ENCODE measurements around the gene RAB3A.
"Not testable (repeated sequence)": the region's sequence is repeated elsewhere in the genome, so short reads cannot be mapped to it uniquely, and the experiment has no call there.

RAB3A gene

DNA sequence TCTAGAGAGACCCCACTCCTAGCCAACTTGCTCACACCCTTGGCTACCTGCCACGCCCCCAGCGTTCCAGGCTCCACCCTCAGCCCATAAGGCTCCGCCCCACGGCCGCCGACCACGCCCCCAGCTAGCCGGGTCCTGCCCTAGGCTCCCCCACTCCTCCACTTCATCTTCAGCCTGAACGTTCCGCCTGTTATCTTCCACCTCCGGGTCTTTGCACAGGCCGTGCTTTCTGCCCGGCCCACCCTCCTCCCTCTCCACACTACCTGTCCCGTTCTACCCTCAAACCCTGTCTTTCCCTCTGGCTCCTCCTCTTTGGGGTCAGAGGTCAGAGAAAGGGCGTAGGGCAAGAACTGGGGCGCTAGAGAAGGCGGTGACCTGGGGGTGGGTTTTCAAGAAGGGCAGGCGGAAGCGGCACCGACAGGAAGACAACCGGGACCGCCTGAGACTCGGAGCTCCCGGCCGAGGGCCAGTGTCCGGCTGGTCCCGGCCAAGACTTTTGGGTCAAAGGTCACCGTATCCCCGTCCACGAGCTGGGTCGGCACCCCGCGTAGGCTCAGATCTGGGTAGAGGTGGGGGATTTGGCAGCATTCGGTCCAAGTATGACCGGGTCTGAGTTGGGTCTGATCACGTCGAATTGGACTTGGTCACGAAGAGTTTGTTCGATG, 20.1 kb upstream of the RAB3A start:
- no peak for DNase-seq (ENCODE audit: low read depth)

DNA sequence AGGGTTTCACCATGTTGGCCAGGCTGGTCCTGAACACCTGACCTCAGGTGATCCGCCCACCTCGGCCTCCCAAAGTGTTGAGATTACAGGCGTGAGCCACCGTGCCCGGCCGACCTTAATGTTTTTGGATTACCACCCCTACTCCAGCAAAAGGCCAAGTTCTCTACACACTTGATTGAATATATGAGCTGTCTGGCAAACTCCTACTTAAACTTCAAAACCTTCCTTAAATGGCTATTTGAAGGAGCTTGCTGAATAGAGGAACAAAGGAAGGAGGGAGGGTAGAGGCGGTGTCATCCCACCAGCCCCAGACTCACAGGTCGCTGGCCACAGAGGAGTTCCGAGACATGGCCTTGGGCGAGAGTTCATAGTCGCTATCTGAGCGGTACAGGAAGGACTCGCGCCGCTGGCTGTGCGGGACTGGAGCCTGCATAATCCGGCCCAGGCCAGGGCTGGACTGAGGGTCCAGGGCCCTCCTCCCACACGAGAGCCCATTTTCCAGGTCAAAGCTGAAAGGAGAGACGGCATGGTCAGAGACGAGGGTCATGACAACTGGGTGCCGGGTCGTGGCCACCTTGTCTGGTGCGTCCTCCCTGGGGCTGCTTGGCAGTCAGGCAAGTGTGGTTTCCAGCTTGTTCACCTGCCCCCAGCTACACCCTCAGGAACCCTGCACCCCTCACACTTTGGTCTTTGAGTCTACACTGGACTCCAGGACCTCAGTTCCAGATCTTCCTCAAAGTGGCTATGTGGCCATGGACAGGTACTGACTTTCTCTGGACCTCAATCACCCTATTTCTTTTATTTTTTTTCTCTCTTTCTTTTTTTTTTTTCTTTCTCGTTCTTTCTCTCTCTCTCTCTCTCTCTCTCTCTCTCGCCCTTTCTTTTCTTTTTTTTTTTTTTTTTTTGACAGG, 18.2 kb upstream of the RAB3A start:
- DNase-seq (ENCODE audit: low read depth), result no peak

DNA sequence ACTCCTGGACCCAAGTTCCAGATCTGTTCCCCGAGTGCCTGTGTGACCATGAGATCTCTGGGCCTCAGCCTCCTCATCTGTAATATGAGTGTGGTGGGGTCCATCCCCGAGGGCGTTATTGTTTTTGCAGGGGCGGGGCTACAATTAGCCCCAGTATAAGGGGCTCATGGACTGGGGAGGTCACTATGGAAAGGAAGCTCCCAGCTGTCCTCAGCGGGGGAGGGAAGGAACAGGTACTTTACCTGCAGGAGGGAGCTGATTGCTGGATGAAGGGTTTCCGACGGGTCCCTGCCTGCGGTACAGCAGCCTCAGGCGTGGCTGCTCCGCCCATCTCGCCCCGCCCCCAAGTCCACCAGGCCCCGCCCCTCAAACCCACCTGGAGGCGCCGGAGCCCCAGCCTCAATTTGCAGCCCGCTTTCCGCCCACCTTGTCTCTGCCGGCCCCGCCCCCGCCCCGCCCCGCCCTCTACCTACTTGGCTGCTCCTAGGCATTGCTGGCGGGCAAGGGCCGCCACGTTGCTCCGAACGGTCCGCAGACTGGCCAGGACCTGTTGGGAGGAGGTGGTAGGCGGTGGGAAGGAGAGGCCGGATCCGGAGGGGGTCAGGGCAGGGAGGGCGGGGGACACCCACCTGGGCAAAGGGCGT, 16.9 kb upstream of the RAB3A start:
- no peak for DNase-seq (ENCODE audit: low read depth)

DNA sequence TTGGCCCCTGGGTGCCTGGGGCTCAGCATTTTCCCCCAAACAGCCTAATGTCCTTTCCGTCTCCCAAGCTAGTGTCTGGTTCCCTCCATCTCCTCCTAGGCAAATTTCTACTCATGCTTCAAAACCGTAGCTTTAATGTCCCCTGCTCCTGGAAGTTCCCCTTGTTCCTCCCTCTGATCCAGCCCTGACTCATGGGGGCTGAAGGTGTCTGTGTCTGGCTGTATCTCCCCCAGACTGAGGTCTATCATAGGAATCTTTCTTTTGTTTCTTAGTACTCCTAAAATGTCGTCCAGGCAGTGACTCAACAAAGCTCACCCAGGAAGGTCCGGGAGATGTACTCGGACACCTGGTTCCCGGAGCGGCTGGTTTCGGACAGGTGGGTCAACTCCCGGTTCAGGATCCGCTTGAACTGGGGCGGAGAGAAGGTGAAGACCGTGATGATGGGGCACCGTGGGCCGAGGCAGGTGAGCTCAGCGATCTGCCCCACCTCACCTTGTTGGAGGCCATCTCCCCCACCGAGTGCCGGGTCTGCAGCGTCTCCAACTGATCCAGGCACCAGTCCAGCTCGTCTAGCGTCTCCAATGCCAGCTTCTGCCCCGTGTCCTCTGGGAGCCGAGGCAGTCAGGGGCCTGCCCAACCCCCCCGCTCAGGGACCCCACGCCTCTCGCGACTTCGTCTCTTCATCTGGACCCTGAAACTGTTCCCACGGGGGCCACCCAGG, 16.2 kb upstream of the RAB3A start:
- DNase-seq (ENCODE audit: low read depth), result no peak

DNA sequence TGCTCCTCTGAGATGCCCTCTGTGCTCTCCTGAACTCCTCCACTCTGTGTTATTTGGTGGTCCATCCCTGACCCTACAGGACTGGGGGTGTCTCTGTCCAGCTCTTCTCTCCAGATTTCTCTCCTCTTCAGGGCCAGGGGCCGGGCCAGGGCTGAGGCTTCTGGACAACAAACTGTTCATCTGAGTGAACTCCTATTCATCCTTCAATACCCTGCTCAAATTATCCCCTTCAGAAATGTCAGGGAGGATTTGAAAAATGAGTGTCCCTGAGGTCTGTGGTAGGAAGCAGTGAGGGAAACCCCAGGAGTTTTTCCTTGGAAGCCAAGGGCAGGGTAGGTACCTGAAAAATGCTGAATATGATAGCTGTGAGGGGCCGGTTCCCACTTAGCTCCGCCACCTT, 14.8 kb upstream of the RAB3A start:
- DNase-seq (ENCODE audit: low read depth), result no peak

DNA sequence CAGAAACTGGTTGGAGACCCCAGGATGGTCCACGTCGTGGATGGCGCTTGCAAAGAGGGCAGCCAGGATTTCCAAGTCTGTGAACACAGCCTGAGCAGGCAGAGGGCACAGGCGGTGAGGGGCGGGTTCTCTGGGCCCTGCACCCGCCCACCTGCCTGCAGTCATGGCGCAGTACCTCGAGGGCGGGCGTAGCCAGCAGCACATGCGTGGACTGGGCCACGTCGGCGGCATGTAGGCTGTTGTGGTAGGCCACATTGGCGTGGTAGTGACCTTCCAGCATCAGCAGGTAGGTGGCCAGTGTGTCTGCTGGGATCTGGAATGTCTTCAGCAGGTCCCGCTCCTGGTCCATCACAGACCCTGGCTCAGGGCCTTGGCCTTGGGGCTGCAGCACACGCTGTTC, 14.3 kb upstream of the RAB3A start:
- DNase-seq (ENCODE audit: low read depth), result no peak

DNA sequence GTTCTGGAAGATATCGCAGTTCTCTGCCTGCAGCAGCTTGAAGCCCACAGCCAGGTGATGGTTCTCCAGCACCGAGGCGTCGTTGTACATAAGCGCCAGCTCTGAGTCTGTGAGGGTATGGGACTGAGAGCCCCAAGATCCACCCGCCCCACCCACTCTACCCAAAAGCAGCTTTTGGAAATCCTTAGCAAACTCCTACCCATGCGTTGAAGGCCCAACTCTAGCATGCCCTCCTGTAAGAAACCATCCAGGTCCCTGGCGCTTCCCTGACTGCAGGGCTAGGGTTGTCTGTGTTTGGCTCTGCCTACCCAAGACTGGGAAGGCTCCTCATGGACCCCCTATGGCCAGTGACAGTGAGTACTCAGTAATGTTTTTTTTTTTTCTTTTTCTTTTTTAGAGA, 12.9 kb upstream of the RAB3A start:
- no peak for DNase-seq (ENCODE audit: low read depth)

DNA sequence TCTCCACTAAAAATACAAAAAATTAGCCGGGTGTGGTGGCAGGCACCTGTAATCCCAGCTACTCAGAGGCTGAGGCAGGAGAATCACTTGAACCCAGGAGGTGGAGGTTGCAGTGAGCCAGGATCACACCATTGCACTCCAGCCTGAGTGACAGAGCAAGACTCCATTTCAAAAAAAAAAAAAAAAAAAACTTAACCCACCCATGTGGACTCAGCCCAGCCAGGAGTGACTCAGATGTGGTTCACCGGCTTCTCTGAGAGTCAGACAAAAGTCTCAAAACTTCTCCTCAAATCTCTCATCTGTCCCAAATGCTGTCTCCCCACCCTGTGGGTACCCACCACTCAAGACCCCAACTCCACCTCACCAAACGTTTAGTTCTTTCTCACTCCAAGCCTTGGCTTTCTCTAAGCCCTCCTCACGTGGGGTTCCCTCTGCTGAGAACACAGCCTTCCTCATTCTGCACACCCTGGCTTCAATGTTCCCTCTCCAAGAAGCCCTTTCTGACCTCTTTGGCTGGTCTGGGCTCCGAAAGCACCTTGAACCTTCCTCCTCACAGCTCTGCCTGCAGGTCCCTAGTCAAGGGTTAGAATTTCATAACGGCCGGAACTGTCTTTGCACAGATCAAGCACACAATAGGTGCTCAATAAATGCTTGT, 11.1 kb upstream of the RAB3A start:
- no peak for DNase-seq (ENCODE audit: low read depth)

DNA sequence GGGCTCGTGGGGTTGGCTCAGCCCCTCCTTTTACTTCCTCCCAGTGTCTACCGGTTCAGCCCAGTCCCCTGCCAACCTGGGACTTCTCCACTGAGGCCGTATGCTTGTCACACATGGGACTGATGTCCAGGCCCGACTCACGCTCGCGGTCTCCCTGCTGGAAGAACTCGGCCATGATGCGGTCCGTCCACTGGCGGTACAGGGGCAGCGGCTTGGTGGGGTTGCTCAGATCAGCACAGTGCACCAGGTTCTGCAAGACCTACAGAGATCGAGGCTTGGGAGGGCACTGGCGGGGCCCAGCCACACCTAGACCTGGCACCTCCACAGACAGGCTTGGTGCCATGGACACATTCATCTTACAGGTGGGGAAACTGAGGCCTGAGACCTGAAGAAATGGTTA, 7.8 kb upstream of the RAB3A start:
- DNase-seq (ENCODE audit: low read depth), result no peak

DNA sequence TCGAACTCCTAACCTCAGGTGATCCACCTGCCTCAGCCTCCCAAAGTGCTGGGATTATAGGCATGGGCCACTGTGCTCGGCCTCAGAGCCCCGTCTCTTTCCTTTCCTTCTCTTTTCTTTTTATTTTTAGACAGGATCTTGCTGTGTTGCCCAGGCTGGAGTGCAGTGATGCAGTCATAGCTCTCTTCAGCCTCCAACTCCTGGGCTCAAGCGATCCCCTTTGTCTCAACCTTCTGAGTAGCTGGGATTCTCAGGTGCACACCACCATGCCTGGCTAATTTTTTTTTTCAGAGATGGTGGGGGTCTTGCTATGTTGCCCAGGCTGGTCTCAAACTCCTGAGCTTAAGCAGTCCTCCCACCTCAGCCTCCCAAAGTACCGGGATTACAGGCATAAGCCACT, 6.1 kb upstream of the RAB3A start:
- not testable (repeated sequence) for DNase-seq (ENCODE audit: low read depth)

DNA sequence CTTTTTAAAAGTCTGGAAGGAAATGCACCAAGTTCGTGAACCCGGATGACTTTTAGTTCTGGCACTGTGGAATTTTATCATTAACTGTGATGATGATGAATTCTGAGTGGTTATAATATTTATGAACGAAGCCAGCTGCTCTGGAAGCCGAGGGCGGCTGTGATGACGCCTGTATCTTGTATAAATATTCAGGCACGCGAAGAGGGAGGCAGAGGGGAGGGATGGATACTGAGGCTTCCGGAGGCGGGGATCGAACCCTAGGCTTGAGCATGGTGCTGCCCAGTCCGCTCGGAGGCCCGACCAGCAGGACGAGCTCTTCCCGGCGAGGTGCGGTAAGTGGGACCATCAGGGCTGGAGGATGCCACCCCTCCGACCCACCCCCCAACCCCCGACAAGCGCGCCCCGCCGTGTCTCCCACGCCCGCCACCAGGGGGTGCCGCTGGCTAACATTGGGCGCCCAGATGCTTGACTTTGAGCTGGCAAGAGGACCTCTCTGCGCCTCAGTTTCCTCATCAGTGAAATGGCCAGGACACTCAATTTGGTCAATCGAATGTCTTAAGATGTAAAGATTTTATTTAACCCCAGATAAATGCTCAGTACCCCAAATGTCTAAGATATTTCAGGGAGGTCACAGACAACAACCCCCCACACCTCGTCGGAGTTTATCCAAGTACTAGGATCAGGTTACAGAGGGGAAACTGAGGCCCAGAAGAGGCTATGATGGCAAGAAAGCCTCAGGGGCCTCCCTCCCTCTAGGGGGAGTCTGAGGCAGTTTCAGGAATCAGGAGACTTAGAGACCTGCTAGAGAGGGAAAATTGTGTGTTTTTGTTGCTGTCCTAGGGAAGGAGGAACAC, 4.5 kb upstream of the RAB3A start:
- DNase-seq (ENCODE audit: low read depth), result peak; percentile 60

DNA sequence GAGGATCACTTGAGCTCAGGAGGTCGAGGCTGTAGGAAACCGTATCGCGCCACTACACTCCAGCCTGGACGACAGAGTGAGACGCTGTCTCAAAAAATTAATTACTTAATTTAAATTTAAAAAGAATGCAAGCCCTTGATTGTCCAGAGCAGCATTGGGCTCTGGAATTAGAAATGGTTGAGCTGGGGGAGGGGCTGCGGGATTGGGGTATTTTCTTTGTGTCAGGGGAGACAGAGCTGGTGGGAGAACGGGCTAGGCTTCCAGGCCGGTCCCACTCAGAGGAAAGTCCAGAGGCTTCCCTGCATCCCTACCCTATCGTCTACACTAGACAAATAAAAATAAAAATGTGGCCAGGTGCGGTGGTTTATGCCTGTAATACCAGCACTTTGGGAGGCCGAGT, 2.2 kb upstream of the RAB3A start:
- no peak for DNase-seq (ENCODE audit: low read depth)

DNA sequence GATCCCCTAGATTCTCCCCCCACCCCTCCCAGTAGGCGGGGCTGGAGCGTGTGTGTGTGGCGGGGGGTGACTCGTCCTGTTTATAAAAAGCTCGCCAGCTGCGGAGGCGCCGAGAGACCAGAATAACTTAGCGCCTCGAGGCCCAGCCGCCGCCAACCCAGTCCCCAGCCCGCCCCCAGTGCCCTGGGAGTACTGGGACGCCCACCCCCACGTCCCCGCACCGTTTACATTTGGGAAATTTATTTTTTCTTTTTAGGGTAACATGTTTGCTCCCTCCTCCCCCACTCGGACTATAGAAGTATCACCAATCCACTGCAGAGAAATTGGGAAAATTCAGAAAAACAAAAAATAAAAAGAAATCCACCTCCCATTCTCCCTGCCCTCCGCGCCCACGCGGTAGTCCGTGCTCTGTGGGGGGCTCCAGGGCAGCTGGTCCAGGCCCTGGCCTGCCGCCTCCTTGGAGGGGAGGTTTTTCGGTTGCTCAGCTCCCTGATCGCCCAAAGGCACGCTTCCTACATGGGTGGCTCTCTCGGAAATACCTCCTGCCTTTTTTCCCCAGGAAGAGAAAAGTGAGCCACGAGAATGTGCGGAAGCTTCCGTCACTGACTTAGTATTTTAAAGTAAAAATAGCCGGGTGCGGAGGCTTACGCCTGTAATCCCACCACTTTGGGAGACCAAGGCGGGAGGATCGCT, 1.5 kb upstream of the RAB3A start:
- peak; percentile 71 for DNase-seq (ENCODE audit: low read depth)

DNA sequence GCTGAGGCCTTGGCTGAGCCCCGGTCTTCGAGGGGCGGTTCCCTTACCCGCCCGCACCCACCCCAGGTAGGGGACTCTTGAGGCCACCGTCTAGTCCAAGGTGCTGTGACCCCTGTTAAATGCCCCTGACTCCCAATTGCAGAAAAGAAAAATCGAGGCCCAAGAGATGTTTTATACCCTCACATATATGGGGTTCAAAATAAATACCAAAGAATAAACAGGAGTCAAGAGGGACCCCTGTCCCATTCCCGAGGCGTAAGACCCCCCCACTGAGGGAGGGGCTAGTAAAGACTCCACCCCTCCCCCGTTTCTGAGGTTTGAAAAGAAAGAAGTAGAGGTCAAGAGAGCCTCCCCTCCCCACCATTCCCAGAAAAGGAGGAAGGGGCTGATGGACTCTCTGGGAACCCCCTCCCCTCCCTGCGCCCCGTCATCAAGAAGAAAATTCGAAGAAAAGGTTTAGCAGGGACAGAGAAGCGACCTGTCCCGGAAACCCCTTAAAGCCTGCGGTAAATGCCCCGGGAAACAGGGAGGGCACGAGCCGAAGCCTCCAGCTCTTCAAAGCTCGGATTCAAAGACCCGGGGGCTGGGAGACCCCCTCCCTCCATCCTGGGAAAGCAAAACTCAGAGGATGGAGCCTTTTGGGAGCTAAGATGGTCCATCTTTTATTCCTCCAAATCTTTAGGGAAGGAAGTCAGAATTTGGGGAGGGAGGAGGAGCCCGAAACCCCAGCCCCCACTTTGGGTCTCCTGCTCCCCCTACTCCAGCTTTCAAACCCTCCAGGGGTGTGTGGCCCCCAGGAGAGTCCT, 755 bp upstream of the RAB3A start:
- no peak for DNase-seq (ENCODE audit: low read depth)

DNA sequence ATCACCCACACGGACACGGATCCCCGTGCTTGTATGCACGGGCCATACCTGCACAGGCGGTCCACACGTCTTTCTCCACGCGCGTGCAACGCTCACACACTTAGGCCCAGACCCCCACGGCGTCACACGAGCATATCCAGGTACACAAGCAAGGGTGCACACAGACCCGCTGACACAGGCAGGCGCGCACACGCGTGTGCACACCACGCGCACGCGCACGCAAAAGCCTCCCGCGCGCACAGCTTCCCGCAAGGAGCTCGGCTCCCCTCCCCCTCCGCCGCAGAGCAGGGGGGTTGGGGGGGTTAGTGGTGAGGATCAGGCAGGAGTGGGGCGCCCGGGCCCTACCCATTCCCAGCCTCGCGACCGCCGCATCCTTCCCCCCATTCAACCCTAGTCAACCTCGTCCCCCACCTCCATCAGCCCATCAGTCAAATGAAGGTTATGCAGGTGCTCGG, 407 bp downstream of the RAB3A start:
- no peak for DNase-seq (ENCODE audit: low read depth)

DNA sequence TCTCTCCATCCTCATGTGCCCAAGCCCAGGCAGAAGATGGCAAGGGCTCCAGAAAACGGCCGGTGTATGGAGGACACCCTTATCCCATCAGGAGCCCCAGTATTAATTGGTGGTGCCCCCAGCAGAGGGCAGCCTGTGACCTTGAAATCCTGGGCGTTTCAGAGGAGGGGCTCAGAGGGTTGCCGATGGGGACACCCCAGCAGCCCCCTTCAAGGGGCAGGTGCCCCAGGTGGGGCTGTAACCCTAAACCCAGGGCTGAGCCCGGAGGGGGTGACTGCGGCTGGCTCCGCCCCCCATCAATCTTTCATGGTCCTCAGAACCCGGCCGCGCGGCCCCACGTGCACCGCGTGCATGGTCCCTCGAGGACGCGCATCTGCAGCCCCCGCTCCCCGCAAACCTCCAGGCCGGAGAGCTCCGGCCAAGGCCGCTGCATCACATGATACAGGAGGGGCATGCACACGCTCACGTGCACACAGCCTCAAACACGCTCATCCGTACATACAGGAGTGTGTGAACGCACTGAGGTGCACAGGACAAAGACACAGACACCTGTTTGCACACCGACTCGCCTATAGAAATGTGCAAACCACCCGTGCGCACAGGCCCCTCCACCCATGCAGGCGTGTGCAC, 949 bp downstream of the RAB3A start:
- no peak for DNase-seq (ENCODE audit: low read depth)

DNA sequence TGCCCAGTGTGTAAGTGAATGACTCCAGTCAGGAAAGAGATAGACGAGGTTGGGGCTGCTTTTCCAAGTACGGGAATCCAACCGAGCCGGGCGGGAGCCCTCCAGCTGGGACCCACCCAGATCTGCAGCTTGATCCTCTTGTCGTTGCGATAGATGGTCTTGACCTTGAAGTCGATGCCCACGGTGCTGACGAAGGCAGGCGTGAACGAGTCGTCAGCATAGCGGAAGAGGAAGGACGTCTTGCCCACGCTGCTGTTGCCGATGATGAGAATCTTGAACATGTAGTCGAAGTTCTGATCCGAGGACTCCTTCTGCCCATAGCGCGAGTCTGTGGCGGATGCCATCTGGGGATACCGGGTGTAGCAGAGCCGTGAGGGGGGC, 1.5 kb downstream of the RAB3A start:
- DNase-seq (ENCODE audit: low read depth), result no peak

DNA sequence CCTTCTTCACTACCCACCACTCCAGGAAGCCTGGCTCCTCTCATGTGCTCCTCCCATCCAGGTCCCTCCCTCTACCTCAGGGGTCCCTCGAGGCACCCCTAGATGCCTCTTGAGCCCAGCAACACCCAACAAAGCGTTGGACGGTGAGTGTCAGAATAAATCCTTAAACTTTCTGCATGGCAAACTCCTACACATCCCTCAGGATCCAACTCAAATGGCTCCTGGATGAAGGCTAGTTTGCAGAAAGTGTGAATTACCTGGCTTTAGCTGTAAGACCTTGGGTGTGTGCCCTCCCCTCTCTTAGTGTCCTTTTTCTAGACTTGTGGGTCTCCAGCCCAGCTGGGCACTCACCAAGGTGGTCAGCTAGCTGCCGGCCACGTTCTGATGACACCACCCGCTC, 5.5 kb downstream of the RAB3A start:
- DNase-seq (ENCODE audit: low read depth), result no peak

DNA sequence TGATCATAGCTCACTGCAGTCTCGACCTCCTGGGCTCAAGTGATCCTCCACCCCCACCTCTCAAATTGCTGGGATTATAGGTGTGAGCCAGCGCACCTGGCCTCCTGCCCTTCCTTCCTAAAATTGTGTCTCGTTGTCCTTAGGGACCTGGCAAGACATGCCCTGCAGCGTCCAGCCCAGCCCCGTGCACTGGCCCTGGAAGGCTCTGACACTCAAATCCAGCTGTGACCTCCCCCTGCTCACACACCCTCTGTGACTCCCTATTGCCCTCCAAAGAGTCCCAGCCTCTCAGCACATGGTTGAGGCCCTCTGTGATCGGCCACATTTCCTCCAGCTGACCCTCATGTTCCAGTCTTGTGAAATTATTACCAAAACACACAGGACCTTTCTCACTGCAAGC, 5.9 kb downstream of the RAB3A start:
- no peak for DNase-seq (ENCODE audit: low read depth)
